ENCODE results near the gene UBE2H.

Gene UBE2H

DNA sequence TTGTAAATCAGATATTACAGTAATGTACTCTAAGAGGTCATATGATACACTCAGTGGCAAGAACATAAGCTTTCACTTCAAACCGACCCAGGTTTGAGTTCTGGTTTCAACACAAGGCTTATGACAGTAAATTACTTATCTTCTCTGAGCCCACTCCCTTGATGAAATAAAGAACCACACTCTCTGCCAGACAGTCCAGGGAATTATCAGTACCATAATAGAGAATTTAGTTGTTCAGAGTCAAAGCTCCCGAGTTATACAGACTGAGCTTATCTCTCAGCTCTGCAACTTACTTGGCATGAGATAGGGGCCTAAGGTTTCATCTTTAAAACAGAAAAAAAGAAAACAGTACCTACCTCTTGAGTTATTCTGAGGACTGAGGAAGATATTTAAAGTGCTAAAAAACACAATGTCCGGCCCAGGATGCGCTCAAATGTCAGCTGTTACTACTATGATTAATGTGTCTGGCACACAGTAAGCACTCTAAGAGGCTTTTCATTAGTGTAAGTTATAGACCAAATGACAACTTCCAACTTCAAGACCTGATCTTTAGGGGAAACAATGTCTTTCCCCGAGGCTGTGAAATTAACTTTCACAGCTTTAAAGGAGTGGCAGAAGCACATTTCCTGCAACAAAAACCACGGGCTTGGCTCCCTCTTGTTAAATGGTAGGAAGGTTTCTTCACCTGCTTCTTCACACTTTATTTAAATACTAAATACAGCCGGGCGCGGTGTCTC lies 38.1 kb downstream of the UBE2H start:
- TF ChIP-seq NFRKB (IDR thresholded peaks at IDR 0.05) = no peak
- TF ChIP-seq, protein P1, sequence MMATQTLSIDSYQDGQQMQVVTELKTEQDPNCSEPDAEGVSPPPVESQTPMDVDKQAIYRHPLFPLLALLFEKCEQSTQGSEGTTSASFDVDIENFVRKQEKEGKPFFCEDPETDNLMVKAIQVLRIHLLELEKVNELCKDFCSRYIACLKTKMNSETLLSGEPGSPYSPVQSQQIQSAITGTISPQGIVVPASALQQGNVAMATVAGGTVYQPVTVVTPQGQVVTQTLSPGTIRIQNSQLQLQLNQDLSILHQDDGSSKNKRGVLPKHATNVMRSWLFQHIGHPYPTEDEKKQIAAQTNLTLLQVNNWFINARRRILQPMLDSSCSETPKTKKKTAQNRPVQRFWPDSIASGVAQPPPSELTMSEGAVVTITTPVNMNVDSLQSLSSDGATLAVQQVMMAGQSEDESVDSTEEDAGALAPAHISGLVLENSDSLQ (IDR thresholded peaks at IDR 0.05) = peak; percentile 83
- ChIA-PET CTCF (interaction anchor here (0.8 kb wide), 1 partner anchor 85 kb away, joined by 3 read pairs; no protein-coding TSS in a partner anchor), POLR2A (interaction anchor here (1.1 kb wide), 1 partner anchor 40 kb away, joined by 3 read pairs; no protein-coding TSS in a partner anchor)
- DNase-seq (ENCODE audit: extremely low spot score) = no peak

DNA sequence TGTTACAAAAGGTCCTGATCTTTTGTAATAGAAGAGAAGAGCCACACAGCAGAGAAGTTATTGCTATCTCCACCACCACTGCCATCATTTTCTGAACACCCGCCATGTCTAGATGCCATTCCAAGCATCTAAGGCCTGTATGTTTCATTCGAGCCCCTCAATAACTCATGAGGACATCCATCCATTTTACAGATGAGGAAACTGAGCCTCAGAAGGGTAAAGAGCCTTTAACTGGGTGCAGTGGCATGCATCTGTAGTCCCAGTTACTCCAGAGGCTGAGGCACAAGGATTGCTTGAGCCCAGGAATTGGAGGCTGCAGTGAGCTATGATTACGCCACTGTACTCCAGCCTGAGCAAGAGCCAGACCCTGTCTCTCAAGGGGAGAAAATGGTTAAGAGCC lies 39.3 kb downstream of the UBE2H start:
- no peak for DNase-seq (ENCODE audit: extremely low spot score)
- CTCF ChIA-PET = no interaction called here
- TF ChIP-seq FOXK2 (IDR thresholded peaks at IDR 0.05) (no peak), BHLHE40 (IDR thresholded peaks at IDR 0.05; ENCODE audit: borderline replicate concordance) (no peak), SUZ12 (IDR thresholded peaks at IDR 0.05) (no peak), ELF4 (IDR thresholded peaks at IDR 0.05) (no peak), HDGF (IDR thresholded peaks at IDR 0.05; ENCODE audit: borderline replicate concordance) (no peak), L3MBTL2 (conservative IDR thresholded peaks at IDR 0.05) (no peak), FOXA1 (IDR thresholded peaks at IDR 0.05) (no peak), ARNT (IDR thresholded peaks at IDR 0.05) (no peak), FOXM1 (IDR thresholded peaks at IDR 0.05; ENCODE audit: borderline replicate concordance) (no peak), NFRKB (IDR thresholded peaks at IDR 0.05) (no peak), LEF1 (IDR thresholded peaks at IDR 0.05; ENCODE audit: borderline replicate concordance) (no peak), ZNF384 (IDR thresholded peaks at IDR 0.05) (no peak), SP1 (IDR thresholded peaks at IDR 0.05) (no peak), CTBP1 (IDR thresholded peaks at IDR 0.05; ENCODE audit: borderline replicate concordance) (no peak)
- TF ChIP-seq, protein P1 (IDR thresholded peaks at IDR 0.05) = no peak
- POLR2A ChIA-PET = no interaction called here

DNA sequence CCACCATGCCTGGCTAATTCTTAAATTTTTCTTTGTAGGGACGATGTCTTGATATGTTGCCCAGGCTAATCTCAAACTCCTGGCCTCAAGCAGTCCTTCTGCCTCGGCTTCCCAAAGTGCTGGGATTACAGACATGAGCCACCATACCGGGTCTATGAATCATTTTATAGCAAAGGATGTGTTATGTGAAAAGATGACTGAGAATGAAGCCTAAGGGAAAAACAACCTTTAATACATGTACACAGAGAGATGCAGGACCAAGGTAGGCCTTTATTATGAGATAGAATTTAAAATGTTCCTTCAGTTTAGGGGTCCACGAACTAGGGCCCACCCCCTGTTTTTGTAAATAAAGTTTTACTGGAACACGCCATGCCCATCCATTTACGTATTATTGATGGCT lies 41.0 kb downstream of the UBE2H start:
- CTCF ChIA-PET = no interaction called here
- DNase-seq (ENCODE audit: extremely low spot score) = no peak
- POLR2A ChIA-PET = no interaction called here
- TF ChIP-seq HDGF (IDR thresholded peaks at IDR 0.05; ENCODE audit: borderline replicate concordance) (no peak), L3MBTL2 (conservative IDR thresholded peaks at IDR 0.05) (no peak), LEF1 (IDR thresholded peaks at IDR 0.05; ENCODE audit: borderline replicate concordance) (no peak), SP1 (IDR thresholded peaks at IDR 0.05) (no peak), FOXK2 (IDR thresholded peaks at IDR 0.05) (no peak), ARNT (IDR thresholded peaks at IDR 0.05) (no peak), BHLHE40 (IDR thresholded peaks at IDR 0.05; ENCODE audit: borderline replicate concordance) (no peak), TARDBP (IDR thresholded peaks at IDR 0.05) (no peak), ELF4 (IDR thresholded peaks at IDR 0.05) (no peak), SUZ12 (IDR thresholded peaks at IDR 0.05) (no peak), FOXA1 (IDR thresholded peaks at IDR 0.05) (no peak), CTBP1 (IDR thresholded peaks at IDR 0.05; ENCODE audit: borderline replicate concordance) (no peak), ZNF384 (IDR thresholded peaks at IDR 0.05) (no peak)

DNA sequence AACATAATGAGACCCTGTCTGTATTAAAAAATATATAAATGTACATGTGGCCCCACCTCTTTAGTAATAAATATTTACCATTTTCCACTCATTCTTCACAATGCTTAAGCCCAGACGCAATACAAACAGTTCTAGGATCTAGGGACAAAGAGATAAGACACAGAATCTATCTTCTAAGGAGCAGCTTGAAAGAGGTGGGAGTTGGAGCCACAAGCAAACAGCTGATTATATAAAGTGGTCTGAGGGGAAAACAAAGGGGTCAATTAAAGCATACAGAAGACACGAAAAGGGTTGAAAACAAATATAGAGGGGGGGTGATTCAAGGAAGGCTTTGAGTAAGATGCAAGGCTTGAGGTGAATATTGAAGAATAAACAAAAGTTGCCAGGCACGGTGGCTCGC lies 43.1 kb downstream of the UBE2H start:
- no peak for DNase-seq (ENCODE audit: extremely low spot score)
- no peak for TF ChIP-seq HDGF (IDR thresholded peaks at IDR 0.05; ENCODE audit: borderline replicate concordance)
- TF ChIP-seq NFRKB (IDR thresholded peaks at IDR 0.05) = no peak
- ChIA-PET CTCF (no interaction called here), POLR2A (no interaction called here)

DNA sequence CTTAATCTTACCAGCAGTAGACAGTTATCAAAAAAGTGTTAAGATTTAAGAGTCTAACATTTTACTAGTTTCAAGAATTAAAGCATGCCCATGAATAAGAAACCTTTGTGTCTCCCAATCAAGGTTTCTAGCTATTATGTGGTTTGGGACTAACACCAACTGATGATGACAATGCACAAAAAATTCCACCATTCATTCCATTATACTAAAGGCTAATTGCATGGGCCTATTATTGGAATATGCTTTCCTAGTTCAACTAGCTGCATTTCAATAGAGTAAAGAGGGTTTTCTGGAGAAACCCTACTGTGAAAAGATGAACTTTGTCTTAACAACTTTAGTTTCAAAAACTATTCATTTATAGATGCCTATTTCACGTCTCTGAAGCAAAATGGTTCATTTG lies 44.6 kb downstream of the UBE2H start:
- POLR2A ChIA-PET = no interaction called here
- no peak for TF ChIP-seq TARDBP (IDR thresholded peaks at IDR 0.05)
- TF ChIP-seq ARNT (IDR thresholded peaks at IDR 0.05) = no peak
- no peak for TF ChIP-seq BHLHE40 (IDR thresholded peaks at IDR 0.05; ENCODE audit: borderline replicate concordance)
- TF ChIP-seq CTBP1 (IDR thresholded peaks at IDR 0.05; ENCODE audit: borderline replicate concordance) = no peak
- no peak for TF ChIP-seq SP1 (IDR thresholded peaks at IDR 0.05)
- CTCF ChIA-PET = no interaction called here
- no peak for DNase-seq (ENCODE audit: extremely low spot score)

DNA sequence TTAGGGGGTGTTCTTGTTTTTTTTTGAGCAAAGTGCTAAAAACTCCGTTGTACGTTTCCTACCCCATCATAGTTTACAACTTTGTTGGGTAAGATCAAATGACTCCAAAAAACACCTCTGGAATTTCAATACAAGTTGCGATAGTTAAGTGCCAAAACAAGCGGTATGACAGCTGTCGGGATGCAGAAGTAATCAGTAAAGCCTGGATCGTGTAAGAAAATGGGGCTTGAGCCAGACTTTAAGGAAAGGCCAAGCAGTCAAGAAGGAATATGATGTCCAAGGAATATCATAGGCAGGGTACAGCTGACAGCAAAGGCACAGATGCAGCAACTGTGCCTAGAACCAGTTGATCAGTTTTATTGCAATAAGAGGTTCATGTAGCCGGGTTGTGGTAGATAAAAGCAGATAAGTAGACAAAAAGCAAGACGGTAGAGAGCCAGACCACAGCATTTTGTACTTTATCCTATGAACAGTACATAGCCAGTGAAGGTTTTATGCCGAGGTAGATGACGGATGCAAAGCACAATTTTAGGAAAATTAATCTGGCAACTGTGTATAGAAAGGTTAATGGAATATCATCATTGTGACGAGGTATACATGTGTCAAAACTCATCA lies 45.5 kb downstream of the UBE2H start:
- POLR2A ChIA-PET = no interaction called here
- DNase-seq (ENCODE audit: extremely low spot score) = no peak
- CTCF ChIA-PET = no interaction called here
- no peak for TF ChIP-seq CTBP1 (IDR thresholded peaks at IDR 0.05; ENCODE audit: borderline replicate concordance)
- no peak for TF ChIP-seq FOXA1 (IDR thresholded peaks at IDR 0.05)
- no peak for TF ChIP-seq FOXM1 (IDR thresholded peaks at IDR 0.05; ENCODE audit: borderline replicate concordance)
- TF ChIP-seq HDGF (IDR thresholded peaks at IDR 0.05; ENCODE audit: borderline replicate concordance) = no peak
- no peak for TF ChIP-seq L3MBTL2 (conservative IDR thresholded peaks at IDR 0.05)
- TF ChIP-seq LEF1 (IDR thresholded peaks at IDR 0.05; ENCODE audit: borderline replicate concordance) = no peak
- TF ChIP-seq BHLHE40 (IDR thresholded peaks at IDR 0.05; ENCODE audit: borderline replicate concordance) = no peak
- TF ChIP-seq NFRKB (IDR thresholded peaks at IDR 0.05) = no peak
- TF ChIP-seq ARNT (IDR thresholded peaks at IDR 0.05) = no peak

DNA sequence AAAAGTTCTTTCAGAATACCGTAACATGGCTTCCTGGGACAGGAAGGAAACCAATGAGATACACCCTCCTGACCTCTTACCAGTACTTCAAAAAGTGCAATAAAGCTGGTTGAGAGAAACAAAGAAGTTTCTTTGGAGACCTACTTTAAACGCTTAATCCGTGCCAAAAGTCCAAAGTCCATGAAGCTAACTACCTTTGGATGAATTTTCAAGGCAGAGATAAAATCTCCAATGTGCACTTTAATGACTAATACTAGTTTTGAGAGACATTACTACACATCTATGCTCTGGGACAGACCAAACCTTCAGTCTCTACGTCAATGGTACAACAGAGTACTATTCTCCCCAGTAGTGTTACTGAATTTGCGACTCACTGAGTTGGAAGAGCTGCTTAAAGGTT lies 46.1 kb downstream of the UBE2H start:
- DNase-seq (ENCODE audit: extremely low spot score) = no peak
- TF ChIP-seq ARNT (IDR thresholded peaks at IDR 0.05) (no peak), L3MBTL2 (conservative IDR thresholded peaks at IDR 0.05) (no peak), SUZ12 (IDR thresholded peaks at IDR 0.05) (no peak), ZNF384 (IDR thresholded peaks at IDR 0.05) (no peak), LEF1 (IDR thresholded peaks at IDR 0.05; ENCODE audit: borderline replicate concordance) (no peak), HDGF (IDR thresholded peaks at IDR 0.05; ENCODE audit: borderline replicate concordance) (no peak), FOXA1 (IDR thresholded peaks at IDR 0.05) (no peak), CTBP1 (IDR thresholded peaks at IDR 0.05; ENCODE audit: borderline replicate concordance) (no peak)
- CTCF ChIA-PET = no interaction called here
- POLR2A ChIA-PET = no interaction called here
